Measurements from ENCODE around the gene POLA1.

The POLA1 gene

GRCh38 chrX:24693453-24694202 lies at the start of gene POLA1 (continued):
- TF ChIP-seq ZNF426 (tag by site-specific recombination; IDR thresholded peaks at IDR 0.05) (no peak), ZNF707 (tag by site-specific recombination; IDR thresholded peaks at IDR 0.05) (no peak), ZNF184 (tag by site-specific recombination; IDR thresholded peaks at IDR 0.05) (0 out of 2 replicates have a peak, but pooled peaks have one; percentile 8), ZNF792 (tag by site-specific recombination; IDR thresholded peaks at IDR 0.05) (no peak), ZNF266 (tag by site-specific recombination; IDR thresholded peaks at IDR 0.05; ENCODE audit: low read depth) (no peak), SALL2 (tag by site-specific recombination; IDR thresholded peaks at IDR 0.05; ENCODE audit: borderline replicate concordance) (no peak)

GRCh38 chrX:24646006-24646405 lies 47.7 kb upstream of the POLA1 start:
- Histone ChIP-seq H3K4me3 (ENCODE audit: low read depth, low read length) (no peak overlapping the region), H3K36me3 (ENCODE audit: control insufficient read depth in 2 of 2, insufficient read depth in 1 of 2, low read length in 2 of 2) (no peaks in the 10 kb centered on the region), H3K9me3 (ENCODE audit: control insufficient read depth, insufficient read depth, low read depth, low read length) (no peaks in the 10 kb centered on the region), H3K27ac (ENCODE audit: extremely low read depth, low read depth, low read length) (no peak overlapping the region), H3K4me1 (ENCODE audit: control insufficient read depth, insufficient read depth, low read length) (peaks cover 4% of the 10 kb centered on the region; the same call in 1 of the 2 replicates)
- POLR2A ChIA-PET = no interaction called here
- TF ChIP-seq ZNF830 (tag by site-specific recombination; IDR thresholded peaks at IDR 0.05; ENCODE audit: low read depth) (no peak), ZNF184 (tag by site-specific recombination; IDR thresholded peaks at IDR 0.05) (no peak), KLF10 (tag by site-specific recombination; IDR thresholded peaks at IDR 0.05) (no peak), ZFP3 (tag by site-specific recombination; IDR thresholded peaks at IDR 0.05; ENCODE audit: low read depth) (no peak), SCRT2 (tag by site-specific recombination; IDR thresholded peaks at IDR 0.05) (no peak), ZNF274 (IDR thresholded peaks at IDR 0.05; ENCODE audit: low read length) (no peak), ZNF274 (tag by site-specific recombination; IDR thresholded peaks at IDR 0.05; ENCODE audit: borderline replicate concordance) (no peak), ZFP69B (tag by site-specific recombination; IDR thresholded peaks at IDR 0.05) (no peak), ZNF37A (tag by site-specific recombination; IDR thresholded peaks at IDR 0.05) (no peak), FEZF1 (tag by site-specific recombination; IDR thresholded peaks at IDR 0.05) (no peak), GLI2 (tag by site-specific recombination; IDR thresholded peaks at IDR 0.05; ENCODE audit: borderline replicate concordance, low read depth) (no peak), ZNF555 (tag by site-specific recombination; conservative IDR thresholded peaks at IDR 0.05) (no peak)
- TF ChIP-seq, protein P1, sequence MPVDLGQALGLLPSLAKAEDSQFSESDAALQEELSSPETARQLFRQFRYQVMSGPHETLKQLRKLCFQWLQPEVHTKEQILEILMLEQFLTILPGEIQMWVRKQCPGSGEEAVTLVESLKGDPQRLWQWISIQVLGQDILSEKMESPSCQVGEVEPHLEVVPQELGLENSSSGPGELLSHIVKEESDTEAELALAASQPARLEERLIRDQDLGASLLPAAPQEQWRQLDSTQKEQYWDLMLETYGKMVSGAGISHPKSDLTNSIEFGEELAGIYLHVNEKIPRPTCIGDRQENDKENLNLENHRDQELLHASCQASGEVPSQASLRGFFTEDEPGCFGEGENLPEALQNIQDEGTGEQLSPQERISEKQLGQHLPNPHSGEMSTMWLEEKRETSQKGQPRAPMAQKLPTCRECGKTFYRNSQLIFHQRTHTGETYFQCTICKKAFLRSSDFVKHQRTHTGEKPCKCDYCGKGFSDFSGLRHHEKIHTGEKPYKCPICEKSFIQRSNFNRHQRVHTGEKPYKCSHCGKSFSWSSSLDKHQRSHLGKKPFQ (tag by site-specific recombination; IDR thresholded peaks at IDR 0.05) = no peak
- TF ChIP-seq, protein P2, sequence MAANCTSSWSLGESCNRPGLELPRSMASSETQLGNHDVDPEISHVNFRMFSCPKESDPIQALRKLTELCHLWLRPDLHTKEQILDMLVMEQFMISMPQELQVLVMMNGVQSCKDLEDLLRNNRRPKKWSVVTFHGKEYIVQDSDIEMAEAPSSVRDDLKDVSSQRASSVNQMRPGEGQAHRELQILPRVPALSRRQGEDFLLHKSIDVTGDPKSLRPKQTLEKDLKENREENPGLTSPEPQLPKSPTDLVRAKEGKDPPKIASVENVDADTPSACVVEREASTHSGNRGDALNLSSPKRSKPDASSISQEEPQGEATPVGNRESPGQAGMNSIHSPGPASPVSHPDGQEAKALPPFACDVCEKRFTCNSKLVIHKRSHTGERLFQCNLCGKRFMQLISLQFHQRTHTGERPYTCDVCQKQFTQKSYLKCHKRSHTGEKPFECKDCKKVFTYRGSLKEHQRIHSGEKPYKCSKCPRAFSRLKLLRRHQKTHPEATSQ (tag by site-specific recombination; IDR thresholded peaks at IDR 0.05) = no peak
- CTCF ChIA-PET = interaction anchor here (0.6 to 0.8 kb wide), 2 partner anchors 12 to 14 kb away, joined by 3 to 4 read pairs; no protein-coding TSS in a partner anchor

GRCh38 chrX:24646745-24647182 lies 47.0 kb upstream of the POLA1 start:
- no peak overlapping the region for H3K27ac ChIP-seq (ENCODE audit: extremely low read depth, low read depth, low read length)
- ChIA-PET CTCF (interaction anchor here (0.8 kb wide), 1 partner anchor 14 kb away, joined by 3 read pairs; no protein-coding TSS in a partner anchor), POLR2A (no interaction called here)
- H3K4me1 ChIP-seq (ENCODE audit: control insufficient read depth, insufficient read depth, low read length) = peaks cover 4% of the 10 kb centered on the region; the same call in 1 of the 2 replicates
- H3K36me3 ChIP-seq (ENCODE audit: control insufficient read depth in 2 of 2, insufficient read depth in 1 of 2, low read length in 2 of 2) = no peaks in the 10 kb centered on the region
- no peaks in the 10 kb centered on the region for H3K9me3 ChIP-seq (ENCODE audit: control insufficient read depth, insufficient read depth, low read depth, low read length)
- H3K4me3 ChIP-seq (ENCODE audit: low read depth, low read length) = no peak overlapping the region
- TF ChIP-seq FEZF1 (tag by site-specific recombination; IDR thresholded peaks at IDR 0.05) = no peak
- no peak for TF ChIP-seq KLF7 (tag by site-specific recombination; IDR thresholded peaks at IDR 0.05; ENCODE audit: borderline replicate concordance)
- TF ChIP-seq ZNF391 (tag by site-specific recombination; IDR thresholded peaks at IDR 0.05; ENCODE audit: borderline replicate concordance, low read depth) = no peak
- TF ChIP-seq ZNF658 (tag by site-specific recombination; IDR thresholded peaks at IDR 0.05) = no peak
- TF ChIP-seq ZBTB20 (tag by site-specific recombination; IDR thresholded peaks at IDR 0.05) = no peak
- no peak for TF ChIP-seq ZNF239 (tag by site-specific recombination; IDR thresholded peaks at IDR 0.05)
- TF ChIP-seq ZNF623 (tag by site-specific recombination; IDR thresholded peaks at IDR 0.05) = no peak
- TF ChIP-seq, protein P3, sequence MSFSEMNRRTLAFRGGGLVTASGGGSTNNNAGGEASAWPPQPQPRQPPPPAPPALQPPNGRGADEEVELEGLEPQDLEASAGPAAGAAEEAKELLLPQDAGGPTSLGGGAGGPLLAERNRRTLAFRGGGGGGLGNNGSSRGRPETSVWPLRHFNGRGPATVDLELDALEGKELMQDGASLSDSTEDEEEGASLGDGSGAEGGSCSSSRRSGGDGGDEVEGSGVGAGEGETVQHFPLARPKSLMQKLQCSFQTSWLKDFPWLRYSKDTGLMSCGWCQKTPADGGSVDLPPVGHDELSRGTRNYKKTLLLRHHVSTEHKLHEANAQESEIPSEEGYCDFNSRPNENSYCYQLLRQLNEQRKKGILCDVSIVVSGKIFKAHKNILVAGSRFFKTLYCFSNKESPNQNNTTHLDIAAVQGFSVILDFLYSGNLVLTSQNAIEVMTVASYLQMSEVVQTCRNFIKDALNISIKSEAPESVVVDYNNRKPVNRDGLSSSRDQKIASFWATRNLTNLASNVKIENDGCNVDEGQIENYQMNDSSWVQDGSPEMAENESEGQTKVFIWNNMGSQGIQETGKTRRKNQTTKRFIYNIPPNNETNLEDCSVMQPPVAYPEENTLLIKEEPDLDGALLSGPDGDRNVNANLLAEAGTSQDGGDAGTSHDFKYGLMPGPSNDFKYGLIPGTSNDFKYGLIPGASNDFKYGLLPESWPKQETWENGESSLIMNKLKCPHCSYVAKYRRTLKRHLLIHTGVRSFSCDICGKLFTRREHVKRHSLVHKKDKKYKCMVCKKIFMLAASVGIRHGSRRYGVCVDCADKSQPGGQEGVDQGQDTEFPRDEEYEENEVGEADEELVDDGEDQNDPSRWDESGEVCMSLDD (tag by site-specific recombination; IDR thresholded peaks at IDR 0.05) = no peak
- TF ChIP-seq ZNF580 (tag by site-specific recombination; IDR thresholded peaks at IDR 0.05) = no peak
